Stomach (tissue), 9 donors: ENCODE measurements around the gene TSC22D4. TPM values are rescaled to one million over a fixed set of nuclear protein-coding genes. Genes with fewer than 3 reads are reported as not detected.

Source experiments
- DNase-seq, 2 donors: peaks; one replicate each; pipeline versions ENCODE4 v3.0.0 to v3.0.0-alpha.2; 2013 to 2019
- H3K27ac ChIP-seq, 5 donors: fragments of 200-600 bp in 4 of 5; sonication (generic) in 4 of 5; one replicate each; pipeline ENCODE4 v1.5.1; 2013 to 2019; ENCODE audit warnings: mild to moderate bottlenecking in 1 of 5, moderate library complexity in 1 of 5
- H3K27me3 ChIP-seq, 3 donors: fragments of 200-600 bp; sonication (generic); one replicate each; pipeline ENCODE4 v1.5.1; 2017 to 2019; ENCODE audit warnings: mixed run types in 1 of 3
- H3K36me3 ChIP-seq, 4 donors: fragments of 200-600 bp; sonication (generic); 1 replicate in 3 of 4; 2 replicates in 1 of 4; pipeline ENCODE4 v1.5.1; 2016 to 2019
- H3K4me1 ChIP-seq, 4 donors: fragments of 200-600 bp; sonication (generic); one replicate each; pipeline ENCODE4 v1.5.1; 2016 to 2019
- H3K4me3 ChIP-seq, 4 donors: fragments of 200-600 bp; sonication (generic) in 3 of 4; one replicate each; pipeline ENCODE4 v1.5.1; 2016 to 2019; ENCODE audit warnings: mild to moderate bottlenecking in 1 of 4
- H3K9me3 ChIP-seq, 4 donors: fragments of 200-600 bp; sonication (generic); one replicate each; pipeline ENCODE4 v1.5.1; 2016 to 2019
- CTCF ChIP-seq, 7 experiments: fragments of 450-650 bp in 4 of 7; fragments of 200-600 bp in 3 of 7; sonication (generic) in 3 of 7; IDR thresholded peaks; one replicate each; pipeline ENCODE4 v1.5.1; 2016 to 2019; ENCODE audit warnings: antibody characterized with exemption in 7 of 7, control low read depth in 2 of 7, mild to moderate bottlenecking in 1 of 7
- EP300 ChIP-seq: sonication (generic); formaldehyde crosslinking; IDR thresholded peaks from one replicate; pipeline ENCODE4 v1.6.1; 2017; ENCODE audit warnings: antibody characterized with exemption
- POLR2A ChIP-seq, 4 donors: fragments of 450-650 bp; IDR thresholded peaks; one replicate each; pipeline ENCODE4 v1.6.1; 2016; ENCODE audit warnings: antibody characterized with exemption in 4 of 4, control low read depth in 2 of 4, mild to moderate bottlenecking in 1 of 4, moderate library complexity in 1 of 4
- POLR2AphosphoS5 ChIP-seq, 3 donors: sonication (generic); formaldehyde crosslinking; IDR thresholded peaks; one replicate each; pipeline ENCODE4 v1.6.1; 2016; ENCODE audit warnings: antibody characterized with exemption in 3 of 3
- WGBS, 5 donors: extraction: QIAGEN DNeasy Blood & Tissue Kit in 3 of 5; methylation state at CpG; one replicate each; pipeline versions ENCODE4 v1.1.5 to v1.1.7; 2013 to 2018; 5-methylcytosine and 5-hydroxymethylcytosine counted together
- intact Hi-C: fragments of 100-400 bp; cut with DNase I; formaldehyde crosslinking; loops from one replicate; pipeline ENCODE4 v1.15.1; 2023; ENCODE audit warnings: low total_unique reads
- polyA plus RNA-seq, 3 donors: library from polyadenylated mRNA; stranded (reverse); fragments of 200-250 nt; gene quantifications; one replicate each; pipeline ENCODE4 v1.2.3, GENCODE V29; 2013
- total RNA-seq, 5 donors: library from RNA; depleted of rRNA; stranded (reverse); fragments of >200 nt; gene quantifications; one replicate each; pipeline versions ENCODE4 v1.1.0 to v1.2.3, GENCODE V29; 2014 to 2016
- donor health status: healthy with polysubstance abuse.
- donor health status: Bipolar disorder and iron deficiency.
- donor health status: healthy.

Gene TSC22D4
- total and polyA plus RNA-seq, 8 donors: 9.4 to 120 (median 31.5) TPM

GRCh38 chr7:100437150-100438100 is 41.6 kb downstream of the TSC22D4 start:
- peak in 1 of 2 donors; percentile 24 for DNase-seq
- no peaks in the 10 kb centered on the region for H3K9me3 ChIP-seq
- intact Hi-C loops: no loop called here
- TF ChIP-seq POLR2A (IDR thresholded peaks at IDR 0.05): no peak
- TF ChIP-seq POLR2AphosphoS5 (IDR thresholded peaks at IDR 0.05): no peak
- TF ChIP-seq EP300: no peak
- no peak for TF ChIP-seq CTCF (IDR thresholded peaks at IDR 0.05)
- peaks cover 14 to 38% (median 37%) of the 10 kb centered on the region in 4 donors for H3K4me1 ChIP-seq
- peaks cover 12 to 27% (median 24%) of the 10 kb centered on the region in 4 donors for H3K36me3 ChIP-seq
- H3K27me3 ChIP-seq: no peaks in the 10 kb centered on the region
- H3K4me3 ChIP-seq: peak overlapping the region in 2 of 4 donors; percentile 85 to 97
- WGBS, 5 donors: 90 to 93% (median 91%) methylated on average over 28 of the region's 28 CpGs
- peak overlapping the region; percentile 96 to 99 (median 97) for H3K27ac ChIP-seq

GRCh38 chr7:100435401-100436304 is 43.4 kb downstream of the TSC22D4 start:
- intact Hi-C loops: no loop called here
- 0 to 5% (median 2%) methylated on average over 33 to 79 of the region's 81 CpGs for WGBS, 5 donors
- peak; percentile 64 to 80 for DNase-seq
- H3K27me3 ChIP-seq: no peaks in the 10 kb centered on the region
- TF ChIP-seq POLR2AphosphoS5 (IDR thresholded peaks at IDR 0.05) (peak in 2 of 3 donors; percentile 18 to 38), EP300 (no peak), POLR2A (IDR thresholded peaks at IDR 0.05) (peak in 1 of 4 donors; percentile 36)
- H3K36me3 ChIP-seq: peaks cover 12 to 43% (median 32%) of the 10 kb centered on the region in 4 donors
- H3K4me1 ChIP-seq: peaks cover 32 to 55% (median 54%) of the 10 kb centered on the region in 4 donors
- peak overlapping the region; percentile 78 to 97 (median 86) for H3K4me3 ChIP-seq
- no peaks in the 10 kb centered on the region for H3K9me3 ChIP-seq
- H3K27ac ChIP-seq: peak overlapping the region; percentile 96 to 99 (median 97)

GRCh38 chr7:100434297-100435144 is 44.5 kb downstream of the TSC22D4 start:
- intact Hi-C loops: no loop called here
- peak overlapping the region; percentile 78 to 97 (median 86) for H3K4me3 ChIP-seq
- peak in 1 of 2 donors; percentile 6 for DNase-seq
- H3K27me3 ChIP-seq: no peaks in the 10 kb centered on the region
- peaks cover 12 to 43% (median 32%) of the 10 kb centered on the region in 4 donors for H3K36me3 ChIP-seq
- 69 to 77% (median 75%) methylated on average over 21 to 22 of the region's 22 CpGs for WGBS, 5 donors
- H3K9me3 ChIP-seq: no peaks in the 10 kb centered on the region
- TF ChIP-seq CTCF (IDR thresholded peaks at IDR 0.05) (no peak), POLR2A (IDR thresholded peaks at IDR 0.05) (no peak), EP300 (no peak), POLR2AphosphoS5 (IDR thresholded peaks at IDR 0.05) (no peak)
- H3K4me1 ChIP-seq: peaks cover 36 to 62% (median 59%) of the 10 kb centered on the region in 4 donors
- H3K27ac ChIP-seq: peak overlapping the region in 4 of 5 donors; percentile 97 to 99 (median 97)

DNA sequence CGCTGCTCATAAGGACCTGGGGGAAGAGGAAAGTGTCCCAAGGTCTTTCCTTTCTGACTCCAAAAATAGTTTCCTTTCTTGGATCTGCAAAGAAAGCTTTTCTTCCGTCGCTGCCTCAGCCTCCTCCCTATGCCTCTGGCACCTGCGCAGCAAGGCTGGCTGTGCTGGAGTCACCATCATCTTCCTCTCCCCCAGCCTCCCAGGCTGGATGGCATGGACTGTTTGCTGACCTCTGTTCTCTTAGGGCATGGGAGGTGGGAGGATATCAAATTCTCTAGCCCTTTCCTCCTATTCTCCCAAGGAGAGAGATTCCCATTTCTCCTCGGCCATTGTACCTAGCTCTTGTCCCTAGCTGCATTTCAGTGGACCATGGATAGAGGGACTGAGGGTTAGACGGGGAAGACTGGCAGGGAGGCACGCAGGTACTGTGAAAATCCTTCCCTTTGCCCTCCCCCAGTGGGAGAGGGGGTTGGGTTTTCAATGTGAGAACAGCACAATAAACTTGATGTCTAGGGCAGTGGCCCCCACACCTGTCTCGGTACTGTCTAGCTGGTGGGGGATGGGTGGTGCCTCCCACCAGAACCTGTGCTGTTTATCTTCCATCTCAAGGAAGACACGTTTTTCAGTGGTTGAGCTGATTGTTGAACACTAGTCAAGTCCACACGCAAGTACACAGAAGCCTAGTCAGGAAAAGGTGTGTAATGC is 45.3 kb downstream of the TSC22D4 start:
- H3K4me3 ChIP-seq: no peak overlapping the region
- H3K9me3 ChIP-seq: no peaks in the 10 kb centered on the region
- peaks cover 12 to 43% (median 32%) of the 10 kb centered on the region in 4 donors for H3K36me3 ChIP-seq
- H3K4me1 ChIP-seq: peaks cover 36 to 62% (median 59%) of the 10 kb centered on the region in 4 donors
- intact Hi-C loops: no loop called here
- H3K27me3 ChIP-seq: no peaks in the 10 kb centered on the region
- WGBS, 5 donors: 74 to 78% (median 77%) methylated on average over 10 of the region's 10 CpGs
- DNase-seq: peak in 1 of 2 donors; percentile 14
- TF ChIP-seq POLR2AphosphoS5 (IDR thresholded peaks at IDR 0.05) (no peak), EP300 (no peak), CTCF (IDR thresholded peaks at IDR 0.05) (no peak), POLR2A (IDR thresholded peaks at IDR 0.05) (no peak)
- peak overlapping the region in 3 of 5 donors; percentile 8 to 97 (median 26) for H3K27ac ChIP-seq
